Ramos (cell line): Measurements from ENCODE around the gene MELK.
"Not testable (repeated sequence)": the region's sequence is repeated elsewhere in the genome, so short reads cannot be mapped to it uniquely, and the experiment has no call there.

ENCODE experiments used
- in situ Hi-C: fragments of 300-500 bp; cut with MboI; formaldehyde crosslinking; loops from one replicate; pipeline ENCODE4 v1.14.3; 2022; ENCODE audit warnings: low sequenced_read_pairs; ENCODE audit not compliant: unreplicated experiment

The MELK gene

DNA sequence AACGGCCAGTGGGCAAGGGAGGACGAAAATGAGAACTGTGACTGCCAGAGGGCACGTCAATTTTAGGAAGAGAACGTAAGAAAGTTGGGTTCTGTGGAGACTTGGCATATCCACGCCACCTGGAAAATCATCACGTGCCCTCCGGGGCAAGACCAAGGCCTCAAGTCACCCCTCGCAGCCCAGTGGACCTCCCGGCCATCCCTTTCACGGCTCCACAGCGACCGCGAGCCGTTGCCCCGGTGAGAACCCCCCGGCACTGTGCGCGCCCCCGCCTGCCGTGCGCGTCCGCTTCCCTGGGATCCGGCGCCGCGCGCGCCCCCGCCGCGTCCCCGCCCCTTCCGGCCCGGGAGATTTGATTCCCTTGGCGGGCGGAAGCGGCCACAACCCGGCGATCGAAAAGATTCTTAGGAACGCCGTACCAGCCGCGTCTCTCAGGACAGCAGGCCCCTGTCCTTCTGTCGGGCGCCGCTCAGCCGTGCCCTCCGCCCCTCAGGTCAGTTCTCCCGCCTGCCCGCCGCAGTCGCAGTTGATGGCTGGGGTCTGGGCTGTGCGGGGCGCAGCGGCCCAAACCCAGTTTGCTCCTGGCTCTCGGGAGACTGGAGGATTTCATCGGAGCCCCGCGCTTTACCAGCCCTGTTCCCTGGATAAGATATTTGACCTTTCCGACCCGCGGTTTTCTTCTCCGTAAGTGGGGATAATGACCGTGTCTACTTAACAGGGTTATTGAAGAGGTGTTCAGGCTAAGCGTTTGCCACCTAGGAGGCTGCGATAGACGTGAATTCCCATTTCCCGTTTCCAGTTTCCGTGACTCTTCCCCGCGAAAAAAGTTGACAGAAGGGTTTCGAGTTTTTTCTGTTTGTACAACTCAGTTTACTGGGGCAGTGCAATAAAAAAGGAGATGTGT lies at the start of gene MELK:
MELK (plus strand) TSS at position 381 of the 904 bp plus-strand sequence. CDS start 8,787 bp downstream, outside the sequence.
- in situ Hi-C loops: no loop called here

- in situ Hi-C loops: no loop called here
These were observed 42.5 kb upstream of the MELK start for GRCh38 chr9:36530224-36530623.

DNA sequence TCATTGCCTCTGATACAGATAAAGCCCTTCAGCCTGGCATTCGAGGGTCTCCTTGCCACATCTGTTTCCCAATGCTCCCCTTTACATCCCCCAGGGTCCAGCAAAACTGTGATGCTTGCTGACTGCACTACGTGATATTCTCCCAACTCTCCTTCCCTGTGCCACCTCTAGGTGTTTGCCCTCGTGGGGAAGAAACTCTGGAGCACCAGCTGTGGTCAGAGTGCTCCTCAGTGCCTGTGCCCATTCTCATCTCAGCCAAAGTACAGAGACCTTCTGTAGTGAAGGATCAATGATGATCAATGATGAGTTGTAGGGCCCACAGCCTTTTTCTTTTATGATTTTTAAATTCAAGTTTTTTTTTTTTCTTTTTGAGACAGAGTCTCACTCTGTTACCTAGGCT lies 40.3 kb upstream of the MELK start:
- in situ Hi-C loops: no loop called here

DNA sequence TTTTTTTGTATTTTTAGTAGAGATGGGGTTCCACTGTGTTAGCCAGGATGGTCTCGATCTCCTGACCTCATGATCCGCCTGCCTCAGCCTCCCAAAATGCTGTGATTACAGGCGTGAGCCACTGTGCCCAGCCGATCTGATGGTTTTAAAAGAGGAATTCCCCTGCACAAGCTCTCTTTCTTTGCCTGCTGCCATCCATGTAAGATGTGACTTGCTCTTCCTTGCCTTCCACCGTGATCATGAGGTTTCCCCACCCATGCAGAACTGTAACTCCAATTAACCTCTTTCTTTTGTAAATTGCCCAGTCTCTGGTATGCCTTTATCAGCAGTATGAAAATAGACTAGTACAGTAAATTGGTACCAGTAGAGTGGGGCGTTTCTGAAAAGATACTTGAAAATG lies 39.0 kb upstream of the MELK start:
- in situ Hi-C loops: not testable (repeated sequence)

DNA sequence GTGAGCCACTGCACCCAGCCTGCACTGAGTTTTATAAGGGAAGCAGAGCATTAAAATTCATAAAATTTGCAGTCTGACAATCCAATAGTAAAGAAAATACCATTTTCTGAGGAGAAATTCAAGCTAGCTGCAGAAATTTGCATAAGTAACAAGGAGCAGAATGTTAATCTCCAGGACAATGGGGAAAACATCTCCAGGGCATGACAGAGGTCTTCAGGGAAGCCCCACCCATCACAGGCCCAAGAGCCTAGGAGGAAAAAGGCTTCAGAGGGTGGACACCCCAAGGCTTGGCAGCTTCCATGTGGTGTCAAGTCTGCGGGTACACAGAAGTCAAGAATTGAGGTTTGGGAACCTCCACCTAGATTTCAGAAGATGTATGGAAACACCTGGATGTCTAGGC lies 37.6 kb upstream of the MELK start:
- in situ Hi-C loops: no loop called here

- in situ Hi-C loops: no loop called here
These were observed 34.8 kb upstream of the MELK start for GRCh38 chr9:36537861-36538260.

DNA sequence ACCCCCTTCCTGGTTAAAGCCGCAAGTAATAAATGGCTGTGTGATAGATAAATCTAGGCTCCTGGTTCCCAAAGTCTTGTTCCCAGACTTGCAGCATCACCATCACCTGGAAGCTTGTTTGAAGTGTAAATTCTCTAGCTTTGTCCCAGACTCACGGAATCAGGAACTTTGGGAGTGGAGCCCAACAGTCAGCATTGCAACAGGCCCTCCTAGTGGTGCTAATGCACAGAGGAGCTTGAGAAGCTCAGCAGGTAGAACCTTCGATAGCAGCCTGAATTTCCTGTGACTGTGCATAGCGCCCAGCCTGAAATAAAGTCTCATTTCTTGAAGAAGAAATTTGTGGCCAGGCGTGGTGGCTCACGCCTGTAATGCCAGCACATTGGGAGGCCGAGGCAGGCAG lies 30.3 kb upstream of the MELK start:
- in situ Hi-C loops: no loop called here

- in situ Hi-C loops: no loop called here
These were observed 28.8 kb upstream of the MELK start for GRCh38 chr9:36543916-36544315.

GRCh38 chr9:36547598-36547997 lies 25.1 kb upstream of the MELK start:
- in situ Hi-C loops: no loop called here

DNA sequence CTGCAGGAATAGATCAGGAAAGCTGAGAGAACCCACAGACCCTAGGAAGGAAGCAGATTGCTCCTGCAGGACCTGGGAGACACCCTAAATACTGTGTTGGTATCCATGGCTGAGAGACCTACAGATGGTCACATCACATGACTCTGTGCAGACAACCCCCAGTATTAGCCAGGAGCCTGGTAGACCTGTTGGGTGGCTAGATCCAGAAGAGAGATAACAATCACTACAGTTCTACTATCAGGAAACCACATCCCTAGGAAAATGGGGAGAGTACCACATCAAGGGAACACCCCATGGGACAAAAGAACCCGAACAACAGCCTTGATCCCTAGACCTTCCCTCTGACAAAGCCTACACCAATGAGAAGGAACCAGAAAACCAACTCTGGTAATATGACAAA lies 24.2 kb upstream of the MELK start:
- in situ Hi-C loops: no loop called here

DNA sequence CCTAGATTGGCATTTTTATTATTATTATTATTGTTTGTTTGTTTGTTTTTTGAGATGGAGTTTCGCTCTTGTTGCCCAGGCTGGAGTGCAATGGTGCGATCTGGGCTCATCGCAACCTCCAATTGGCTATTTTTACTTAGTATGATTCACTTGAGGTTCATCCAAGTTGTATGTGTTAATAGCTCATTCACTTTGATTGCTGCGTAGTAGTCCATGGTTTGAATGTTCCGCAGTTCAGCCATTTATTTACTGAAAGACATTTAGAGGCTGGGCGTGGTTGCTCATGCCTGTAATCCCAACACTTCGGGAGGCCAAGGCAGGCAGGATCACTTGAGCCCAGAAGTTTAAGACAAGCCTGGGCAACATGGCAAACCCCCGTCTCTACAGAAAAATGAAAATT lies 22.6 kb upstream of the MELK start:
- in situ Hi-C loops: no loop called here

GRCh38 chr9:36550631-36551098 lies 22.0 kb upstream of the MELK start:
- in situ Hi-C loops: not testable (repeated sequence)

- in situ Hi-C loops: no loop called here
These were observed 21.6 kb upstream of the MELK start for GRCh38 chr9:36551129-36551528.

DNA sequence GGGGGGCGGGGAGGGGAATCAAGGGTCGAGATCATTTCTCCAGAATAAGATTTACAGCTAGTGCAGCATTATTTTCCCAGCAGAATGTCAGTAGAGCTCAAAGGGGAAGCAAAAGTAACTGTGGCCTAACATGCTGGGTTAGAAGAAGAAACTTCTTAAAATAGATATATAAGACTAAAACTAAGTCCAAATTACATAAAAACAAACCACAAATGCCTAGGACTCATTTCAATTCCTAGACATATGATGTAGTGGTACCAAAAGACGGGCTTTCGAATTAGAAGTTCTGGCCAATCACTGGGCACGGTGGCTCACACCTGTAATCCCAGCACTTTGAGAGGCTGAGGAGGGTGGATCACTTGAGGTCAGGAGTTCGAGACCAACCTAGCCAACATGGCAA lies 20.8 kb upstream of the MELK start:
- in situ Hi-C loops: no loop called here

DNA sequence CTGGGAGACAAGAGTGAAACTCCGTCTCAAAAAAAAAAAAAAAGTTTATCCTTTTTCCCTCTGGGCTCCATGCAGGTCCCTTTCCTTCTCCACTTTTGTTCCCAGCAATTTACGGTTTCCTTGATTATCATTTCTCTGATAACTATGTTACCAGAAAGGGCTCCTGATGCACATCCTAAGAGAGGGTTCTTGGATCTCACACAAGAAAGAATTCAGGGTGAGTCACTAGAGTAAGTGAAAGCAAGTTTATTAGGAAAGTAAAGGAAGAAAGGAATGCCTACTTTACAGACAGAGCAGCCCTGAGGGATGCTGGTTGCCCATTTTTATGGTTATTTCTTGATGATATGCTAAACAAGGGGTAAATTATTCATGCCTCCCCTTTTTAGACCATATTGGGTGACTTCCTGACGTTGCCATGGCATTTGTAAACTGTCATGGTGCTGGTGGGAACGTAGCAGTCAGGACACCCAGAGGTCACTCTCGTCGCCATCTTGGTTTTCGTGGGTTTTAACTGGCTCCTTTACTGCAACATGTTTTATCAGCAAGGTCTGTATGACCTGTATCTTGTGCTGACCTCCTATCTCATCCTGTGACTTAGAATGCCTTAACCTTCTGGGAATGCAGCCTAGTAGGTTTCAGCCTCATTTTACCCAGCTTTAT lies 13.5 kb upstream of the MELK start:
- in situ Hi-C loops: loop anchor here (5.0 kb wide), 1 partner anchor 152 kb away; no protein-coding TSS in a partner anchor

DNA sequence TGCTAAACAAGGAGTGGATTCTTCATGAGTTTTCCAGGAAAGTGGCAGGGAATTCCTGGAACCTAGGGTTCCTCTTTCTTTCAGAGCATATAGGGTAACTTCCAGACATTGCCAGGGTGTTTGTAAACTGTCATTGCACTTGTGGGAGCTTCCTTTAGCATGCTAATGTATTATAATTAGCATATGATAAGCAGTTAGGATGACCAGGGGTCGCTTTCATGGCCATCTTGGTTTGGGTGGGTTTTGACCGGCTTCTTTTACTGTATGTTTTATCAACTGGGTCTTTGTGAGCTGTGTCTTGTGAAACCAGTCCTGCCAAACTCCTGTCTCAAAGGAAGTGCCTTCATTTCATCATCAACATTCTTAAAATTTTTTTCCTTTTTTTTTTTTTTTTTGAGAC lies 11.9 kb upstream of the MELK start:
- in situ Hi-C loops: no loop called here

GRCh38 chr9:36562801-36563200 lies 9.9 kb upstream of the MELK start:
- in situ Hi-C loops: not testable (repeated sequence)

- in situ Hi-C loops: no loop called here
These were observed 5.9 kb upstream of the MELK start for GRCh38 chr9:36566813-36567221.

GRCh38 chr9:36568681-36569080 lies 4.0 kb upstream of the MELK start:
- in situ Hi-C loops: not testable (repeated sequence)

DNA sequence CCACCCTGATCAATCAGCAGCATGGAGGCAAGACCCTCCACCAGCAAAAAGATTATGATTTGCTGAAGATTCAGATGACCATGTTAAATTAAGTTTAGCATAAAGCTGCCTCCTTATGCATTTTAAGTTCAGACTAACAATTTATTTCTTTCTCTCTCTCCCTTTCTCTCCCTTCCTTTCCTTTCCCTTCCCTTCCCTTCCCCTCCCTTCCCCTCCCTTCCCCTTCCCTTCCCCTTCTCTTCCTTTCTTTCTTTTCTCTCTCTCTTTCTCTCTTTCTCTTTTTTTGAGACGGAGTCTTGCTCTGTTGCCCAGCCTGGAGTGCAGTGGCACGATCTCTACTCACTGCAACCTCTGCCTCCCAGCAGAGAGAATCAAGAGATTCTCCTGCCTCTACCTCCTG lies 1.4 kb upstream of the MELK start:
- in situ Hi-C loops: no loop called here

- in situ Hi-C loops: not testable (repeated sequence)
These were observed 1.4 kb downstream of the MELK start for GRCh38 chr9:36574045-36574444.
